Fibroblast of peridontal ligament (primary cell): ENCODE measurements around the gene BLCAP.
A peak's percentile ranks its signal among the peaks of the same experiment; 100 is the strongest.
"Not testable (repeated sequence)": the region's sequence is repeated elsewhere in the genome, so short reads cannot be mapped to it uniquely, and the experiment has no call there.

Experiments used
- DNase-seq: peaks from one replicate; pipeline ENCODE4 v3.0.0-alpha.2; 2010; ENCODE audit errors: extremely low read depth

BLCAP gene

DNA sequence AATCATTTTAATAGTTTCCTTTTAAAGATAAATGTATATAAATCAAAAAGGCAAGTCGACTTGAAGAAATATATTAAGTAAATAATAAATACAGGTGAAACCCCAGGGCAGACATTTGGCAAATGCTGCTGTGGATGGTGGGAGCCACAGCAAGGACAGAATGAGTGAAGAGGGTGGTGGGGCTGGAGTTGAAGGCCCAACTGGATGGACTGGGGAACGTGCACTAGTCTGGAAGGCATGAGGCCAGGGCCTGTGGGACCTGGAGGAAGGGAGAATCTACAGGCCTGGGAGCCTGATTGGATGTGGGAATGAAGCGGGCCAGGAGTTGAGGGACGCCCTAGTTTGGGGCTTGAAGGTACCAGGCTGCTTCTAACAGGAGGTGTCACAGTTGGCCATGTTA is 30.6 kb upstream of the BLCAP start:
- no peak for DNase-seq

DNA sequence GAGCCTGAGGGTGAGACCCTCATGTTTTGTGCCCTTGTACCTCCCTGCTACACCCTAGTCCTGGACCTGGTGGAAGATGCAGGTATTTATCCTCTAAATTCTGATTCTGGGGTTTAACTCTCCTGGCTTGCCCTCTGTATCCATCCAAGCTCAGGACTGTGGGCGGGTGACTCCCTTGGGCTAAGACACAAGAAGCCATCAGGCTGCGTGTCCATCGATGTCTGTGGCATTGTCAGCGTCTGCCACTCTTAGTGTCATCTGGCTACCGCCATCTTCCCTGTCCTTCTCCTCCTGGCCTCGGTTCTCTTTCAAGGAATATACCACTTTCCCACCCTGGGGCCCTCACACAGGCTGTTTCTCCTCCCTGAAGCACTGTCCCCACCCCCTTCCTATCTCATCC is 28.9 kb upstream of the BLCAP start:
- no peak for DNase-seq

GRCh38 chr20:37554721-37555298 is 27.1 kb upstream of the BLCAP start:
- DNase-seq, result not testable (repeated sequence)

- DNase-seq, result peak; percentile 8
These were observed 24.7 kb upstream of the BLCAP start for GRCh38 chr20:37552415-37552814.

GRCh38 chr20:37551660-37552059 is 24.0 kb upstream of the BLCAP start:
- DNase-seq, result not testable (repeated sequence)

DNA sequence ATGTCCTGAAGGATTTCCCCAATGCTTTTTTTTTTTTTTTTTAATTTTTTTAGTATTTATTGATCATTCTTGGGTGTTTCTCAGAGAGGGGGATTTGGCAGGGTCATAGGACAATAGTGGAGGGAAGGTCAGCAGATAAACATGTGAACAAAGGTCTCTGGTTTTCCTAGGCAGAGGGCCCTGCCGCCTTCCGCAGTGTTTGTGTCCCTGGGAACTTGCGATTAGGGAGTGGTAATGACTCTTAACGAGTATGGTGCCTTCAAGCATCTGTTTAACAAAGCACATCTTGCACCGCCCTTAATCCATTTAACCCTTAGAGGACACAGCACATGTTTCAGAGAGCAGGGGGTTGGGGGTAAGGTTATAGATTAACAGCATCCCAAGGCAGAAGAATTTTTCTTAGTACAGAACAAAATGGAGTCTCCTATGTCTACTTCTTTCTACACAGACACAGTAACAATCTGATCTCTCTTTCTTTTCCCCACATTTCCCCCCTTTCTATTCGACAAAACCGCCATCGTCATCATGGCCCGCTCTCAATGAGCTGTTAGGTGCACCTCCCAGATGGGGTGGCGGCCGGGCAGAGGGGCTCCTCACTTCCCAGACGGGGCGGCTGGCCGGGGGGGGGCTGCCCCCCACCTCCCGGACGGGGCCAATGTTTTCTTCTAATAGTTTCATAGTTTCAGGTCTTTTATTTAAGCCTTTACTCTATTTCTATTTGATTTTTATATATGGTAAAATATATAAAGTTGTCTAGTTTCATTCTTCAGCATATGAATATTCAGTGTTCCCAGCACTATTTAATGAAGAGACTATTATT is 22.6 kb upstream of the BLCAP start:
- DNase-seq, result not testable (repeated sequence)

DNA sequence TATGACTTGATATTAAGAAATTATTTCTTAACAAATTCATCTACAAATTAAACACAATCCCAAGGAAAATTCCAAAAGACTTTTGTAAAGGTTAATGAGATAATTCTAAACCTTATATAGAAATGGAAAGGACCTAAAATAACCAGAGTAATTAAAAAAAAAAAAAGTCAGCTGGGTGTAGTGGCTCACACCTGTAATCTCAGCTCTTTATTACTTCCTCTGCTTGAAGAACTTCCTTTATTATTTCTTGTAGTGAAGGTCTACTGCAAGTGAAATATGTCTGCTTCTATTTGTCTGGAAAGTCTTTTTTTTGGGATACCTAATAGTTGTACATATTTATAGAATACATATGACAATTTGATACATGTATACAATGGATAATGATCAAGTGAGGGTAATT is 20.2 kb upstream of the BLCAP start:
- no peak for DNase-seq

- no peak for DNase-seq
These were observed 17.8 kb upstream of the BLCAP start for GRCh38 chr20:37545516-37545915.

GRCh38 chr20:37544386-37544785 is 16.7 kb upstream of the BLCAP start:
- no peak for DNase-seq

- peak; percentile 61 for DNase-seq
These were observed 16.2 kb upstream of the BLCAP start for GRCh38 chr20:37543828-37544227.

- no peak for DNase-seq
These were observed 14.6 kb upstream of the BLCAP start for GRCh38 chr20:37542281-37542680.

DNA sequence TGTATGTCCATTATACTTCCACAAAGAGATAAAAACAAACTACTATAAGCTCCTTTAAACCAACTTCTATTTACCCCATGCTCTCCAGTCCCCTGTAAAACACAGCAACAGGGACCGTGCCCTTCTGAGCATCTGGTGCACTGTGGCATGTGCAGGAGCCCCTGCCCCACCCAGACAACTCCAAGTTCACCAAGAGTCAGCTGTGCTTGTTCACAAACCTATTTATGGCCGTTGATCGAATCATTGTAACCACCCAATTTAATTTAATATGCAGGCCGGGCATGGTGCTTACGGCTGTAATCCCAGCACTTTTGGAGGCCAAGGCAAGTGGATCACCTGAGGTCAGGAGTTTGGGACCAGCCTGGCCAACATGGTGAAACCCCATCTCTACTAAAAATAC is 13.7 kb upstream of the BLCAP start:
- no peak for DNase-seq

DNA sequence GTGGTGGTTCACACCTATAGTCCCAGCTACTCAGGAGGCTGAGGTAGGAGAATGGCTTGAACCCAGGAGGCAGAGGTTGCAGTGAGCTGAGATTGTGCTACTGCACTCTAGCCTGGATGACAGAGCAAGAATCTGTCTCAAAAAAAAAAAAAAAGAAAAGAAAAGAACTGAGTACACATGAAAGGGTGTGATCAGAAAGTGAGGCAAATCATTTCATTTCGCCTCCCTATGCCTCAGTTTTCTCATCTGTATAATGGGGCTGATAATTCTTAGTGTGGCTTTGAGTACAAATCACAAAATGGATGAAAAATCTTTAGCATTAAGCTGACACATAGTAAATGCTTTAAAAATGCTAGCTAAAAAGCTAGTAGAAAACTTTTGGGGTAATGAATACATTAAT is 13.2 kb upstream of the BLCAP start:
- DNase-seq, result not testable (repeated sequence)

- DNase-seq, result no peak
These were observed 12.3 kb upstream of the BLCAP start for GRCh38 chr20:37540001-37540400.

GRCh38 chr20:37539424-37539823 is 11.7 kb upstream of the BLCAP start:
- DNase-seq, result no peak

GRCh38 chr20:37538003-37538402 is 10.3 kb upstream of the BLCAP start:
- DNase-seq, result peak; percentile 73

DNA sequence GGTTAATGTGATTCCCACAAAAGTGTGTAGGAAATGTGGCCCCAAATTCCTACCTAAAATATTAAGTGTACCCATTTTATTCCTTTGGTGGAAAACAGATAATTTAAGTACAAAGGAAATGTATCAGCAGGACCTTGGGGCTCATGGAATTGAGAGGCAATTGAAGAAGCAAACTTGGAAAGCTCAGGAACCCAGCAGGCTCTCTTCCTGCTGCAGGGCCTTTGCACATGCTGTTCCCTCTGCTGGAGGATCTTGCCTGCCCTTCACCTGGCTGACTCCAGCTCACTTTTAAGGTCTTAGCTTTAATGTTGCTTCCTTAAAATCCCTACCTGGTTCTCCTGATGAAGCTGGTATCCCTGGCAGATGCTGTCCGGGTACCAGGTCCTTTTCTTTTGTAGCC is 9.8 kb upstream of the BLCAP start:
- no peak for DNase-seq

- no peak for DNase-seq
These were observed 7.9 kb upstream of the BLCAP start for GRCh38 chr20:37535443-37536132.

GRCh38 chr20:37534401-37535157 is 6.9 kb upstream of the BLCAP start:
- peak; percentile 92 for DNase-seq

DNA sequence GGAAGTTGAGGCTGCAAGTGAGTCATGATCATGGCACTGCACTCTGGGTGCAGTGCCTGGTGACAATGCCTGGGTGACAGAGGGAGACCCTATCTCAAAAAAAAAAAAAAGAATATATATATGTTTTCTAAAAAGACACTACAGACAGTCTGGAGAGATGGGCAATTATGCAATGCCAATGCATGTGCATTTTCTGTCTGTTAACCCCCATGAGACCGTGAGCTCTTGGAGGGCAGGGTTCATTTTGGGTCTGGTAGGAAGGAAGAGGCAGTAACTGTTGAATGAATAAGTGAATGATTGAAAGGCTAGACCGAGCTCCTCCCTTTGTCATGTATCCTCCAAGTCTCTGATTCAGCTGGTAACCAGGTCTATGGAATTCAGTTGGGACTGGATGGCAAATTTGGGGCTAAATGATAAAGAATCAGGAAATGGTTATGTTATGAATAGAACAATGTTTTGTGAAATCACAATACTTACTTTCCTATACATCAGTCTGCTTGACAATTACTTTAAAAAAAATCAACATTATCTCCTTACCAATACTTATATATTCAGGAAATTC is 5.6 kb upstream of the BLCAP start:
- no peak for DNase-seq

DNA sequence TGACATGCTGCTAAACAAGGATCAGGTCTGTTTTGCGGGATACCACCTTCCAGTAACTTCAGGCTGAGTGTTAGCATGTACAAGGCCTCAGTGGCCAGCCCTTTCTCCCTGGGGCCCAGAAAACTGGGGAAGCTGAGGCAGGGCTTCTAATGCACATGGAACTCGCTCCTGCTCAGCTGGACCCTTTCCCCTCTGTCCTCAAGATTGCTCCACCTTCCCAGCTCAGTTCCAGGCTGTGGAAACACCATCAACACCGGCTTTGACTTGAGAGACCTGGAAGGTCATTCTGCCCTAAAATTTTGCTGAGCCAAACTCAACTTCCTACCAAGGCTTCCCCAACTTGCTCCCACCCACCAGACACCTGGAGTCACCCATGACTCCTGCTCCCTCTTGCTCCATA is 4.2 kb upstream of the BLCAP start:
- no peak for DNase-seq

DNA sequence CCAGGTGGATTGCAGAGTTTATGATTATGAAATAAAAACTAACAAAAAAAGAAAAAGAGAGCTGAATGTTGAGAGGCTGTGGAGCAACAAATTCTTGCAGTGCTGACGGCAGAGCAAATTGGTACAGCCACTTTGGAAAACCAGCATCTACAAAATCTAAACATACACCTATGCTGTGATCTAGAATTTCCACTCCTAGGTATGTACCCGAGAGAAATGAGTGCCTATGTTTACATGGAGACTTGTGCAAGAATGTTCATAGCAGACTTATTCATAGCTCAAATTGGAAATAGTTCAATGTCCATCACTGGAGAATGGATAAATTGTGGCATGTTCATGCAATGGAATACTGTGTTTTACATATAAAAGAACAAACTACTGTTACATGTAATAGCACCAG is 3.0 kb upstream of the BLCAP start:
- DNase-seq, result no peak
